GM04504 (cell line): ENCODE measurements around the gene DCAF5.

Source experiments
- DNase-seq: peaks from one replicate; pipeline ENCODE4 v3.0.0-alpha.2; 2012; ENCODE audit warnings: low read depth

The DCAF5 gene

DNA sequence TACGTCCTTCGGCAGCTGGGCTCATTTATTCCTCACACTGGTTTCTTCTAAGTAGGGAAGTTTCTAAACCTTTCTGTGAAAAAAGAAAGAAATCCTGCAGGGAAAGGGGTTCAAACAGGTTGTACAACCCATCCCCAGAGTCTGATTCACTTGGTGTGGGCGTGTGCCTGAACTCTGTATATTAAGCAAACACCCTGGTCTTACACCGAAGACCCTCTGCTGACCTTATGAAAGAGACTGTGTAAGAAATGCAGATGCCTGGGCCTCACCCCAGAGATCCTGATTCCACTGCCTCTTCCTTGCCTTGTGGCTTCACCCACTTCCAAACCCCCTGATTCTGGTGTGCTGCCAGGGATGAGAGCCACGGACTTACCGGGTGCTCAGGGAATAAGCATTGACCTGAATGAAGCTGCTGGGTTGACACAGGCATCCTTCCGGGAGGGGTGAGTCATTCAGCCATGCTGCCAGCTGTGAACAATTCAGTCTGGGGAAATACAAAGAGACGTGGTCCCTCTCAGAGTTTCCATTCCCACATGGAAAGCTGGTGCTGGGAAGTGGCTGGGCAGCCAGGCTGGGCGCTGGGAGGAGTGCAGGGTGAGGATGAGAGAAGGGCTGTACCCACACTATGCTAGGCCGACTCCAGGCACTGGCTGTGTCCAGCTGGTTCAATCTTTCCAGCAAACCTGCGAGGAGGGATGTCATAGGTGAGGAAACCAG is 147.3 kb downstream of the DCAF5 start:
- peak; percentile 82 for DNase-seq

DNA sequence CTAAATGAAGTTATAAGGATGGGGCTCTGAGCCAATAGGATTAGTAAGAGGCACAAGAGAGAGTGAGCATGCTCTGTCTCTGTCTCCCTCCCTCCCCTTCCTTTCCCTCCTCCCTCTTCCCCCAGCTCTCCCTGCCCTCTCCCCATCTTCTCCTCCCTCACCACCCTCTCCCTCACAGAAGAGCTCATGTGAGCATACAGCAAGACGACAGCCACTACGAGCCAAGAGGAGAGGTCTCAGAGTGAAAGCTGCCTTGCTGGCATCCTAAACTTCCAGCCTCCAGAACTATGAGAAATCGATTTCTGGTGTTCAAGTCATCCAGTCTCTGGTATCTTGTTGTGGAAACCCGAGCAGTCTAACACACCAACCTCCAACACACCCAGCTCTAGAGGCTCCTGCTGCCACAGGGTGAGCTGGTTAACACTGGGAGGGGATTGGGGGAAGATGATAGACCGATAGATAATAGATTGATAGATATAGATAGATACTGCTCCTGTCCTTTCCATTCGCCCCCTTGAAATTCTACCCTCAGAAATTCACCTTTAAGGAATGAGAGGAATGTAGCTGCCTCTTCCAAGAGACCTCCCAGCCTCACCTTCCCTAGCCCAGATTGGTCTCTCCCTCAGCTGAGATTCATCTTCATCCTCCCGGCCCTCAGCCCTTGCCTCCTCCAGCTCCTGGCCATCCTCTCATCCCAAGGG is 148.0 kb downstream of the DCAF5 start:
- no peak for DNase-seq

DNA sequence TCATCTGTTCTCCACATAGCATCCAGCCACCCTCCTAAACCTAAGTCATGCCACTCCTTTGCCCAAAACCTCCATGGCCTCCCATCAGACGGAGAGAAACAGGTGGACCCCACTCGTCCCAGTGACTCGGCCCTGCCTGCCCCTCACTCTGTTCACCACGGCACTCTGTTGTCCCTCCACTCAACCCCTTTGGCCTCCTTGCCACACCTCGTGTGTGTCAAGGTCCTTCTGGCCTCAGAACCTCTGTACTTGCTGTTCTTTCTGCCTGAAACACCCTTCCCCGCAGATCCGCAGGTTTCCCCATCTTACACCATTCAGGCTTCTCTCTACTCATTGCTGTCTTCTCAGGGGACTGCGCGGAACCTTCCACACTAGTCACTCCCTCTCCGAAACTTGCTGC is 149.3 kb downstream of the DCAF5 start:
- DNase-seq = no peak

DNA sequence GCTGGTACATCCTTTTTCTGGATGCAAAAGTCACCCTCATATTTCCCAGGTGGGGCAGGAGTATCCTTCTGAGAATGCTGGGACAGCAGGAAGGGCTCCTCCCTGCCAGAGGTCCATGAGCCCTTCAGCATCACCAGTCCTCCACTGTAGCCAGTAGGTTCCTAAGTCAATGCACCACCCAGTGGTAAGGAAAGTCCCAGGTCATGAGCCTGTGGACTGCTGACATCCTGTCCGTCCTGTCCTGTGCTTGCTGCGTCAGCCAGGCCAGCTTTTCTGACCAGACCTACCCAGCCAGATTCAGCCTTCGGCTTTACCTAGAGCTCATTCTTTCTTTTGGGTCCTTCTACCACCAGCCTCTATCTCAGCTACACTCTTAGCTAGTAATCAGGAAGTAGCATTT is 150.8 kb downstream of the DCAF5 start:
- no peak for DNase-seq

DNA sequence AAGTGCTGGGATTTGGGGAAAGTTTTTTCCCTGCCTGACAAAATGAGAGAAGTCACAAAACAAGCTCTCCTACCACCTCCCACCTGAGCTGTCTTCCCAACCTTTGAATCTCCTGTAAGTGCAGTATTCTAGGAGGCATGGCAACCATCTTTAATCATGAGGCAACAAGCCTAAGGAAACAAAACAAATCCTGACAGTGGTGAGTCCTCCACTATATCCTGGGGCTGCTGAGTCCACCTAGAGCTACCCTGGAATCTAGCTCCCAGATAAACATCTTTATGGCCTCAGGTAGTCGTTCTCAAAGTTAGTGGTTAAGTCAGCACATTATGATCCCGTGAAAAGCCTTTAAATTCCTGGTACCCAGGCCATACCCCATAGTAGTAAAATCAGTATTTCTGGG is 151.5 kb downstream of the DCAF5 start:
- DNase-seq = no peak
